HG03571 (cell line): ENCODE data around the gene AP1S3.
"Not testable (repeated sequence)": the region's sequence is repeated elsewhere in the genome, so short reads cannot be mapped to it uniquely, and the experiment has no call there.

Experiments used
- ATAC-seq: cut with Tn5 transposase; IDR thresholded peaks from one replicate; pipeline ENCODE4 v1.9.1; 2021; ENCODE audit not compliant: unreplicated experiment

The AP1S3 gene

GRCh38 chr2:223811757-223812156 is 25.6 kb downstream of the AP1S3 start:
- no peak for ATAC-seq

- no peak for ATAC-seq
These were observed 32.4 kb downstream of the AP1S3 start for GRCh38 chr2:223805008-223805407.

GRCh38 chr2:223801736-223802135 is 35.6 kb downstream of the AP1S3 start:
- no peak for ATAC-seq

- ATAC-seq: no peak
These were observed 36.5 kb downstream of the AP1S3 start for GRCh38 chr2:223800908-223801307.

GRCh38 chr2:223797811-223798721 is 39.3 kb downstream of the AP1S3 start:
- ATAC-seq: peak; percentile 99

GRCh38 chr2:223797037-223797436 is 40.3 kb downstream of the AP1S3 start:
- ATAC-seq: no peak

- ATAC-seq: no peak
These were observed 48.0 kb downstream of the AP1S3 start for GRCh38 chr2:223789423-223789822.

- ATAC-seq: no peak
These were observed 48.6 kb downstream of the AP1S3 start for GRCh38 chr2:223788826-223789225.

GRCh38 chr2:223788106-223788505 is 49.3 kb downstream of the AP1S3 start:
- ATAC-seq: not testable (repeated sequence)

- no peak for ATAC-seq
These were observed 50.0 kb downstream of the AP1S3 start for GRCh38 chr2:223787358-223787757.

GRCh38 chr2:223786943-223787342 is 50.4 kb downstream of the AP1S3 start:
- no peak for ATAC-seq

GRCh38 chr2:223786236-223786635 is 51.1 kb downstream of the AP1S3 start:
- no peak for ATAC-seq

GRCh38 chr2:223784221-223784772 is 53.1 kb downstream of the AP1S3 start:
- no peak for ATAC-seq

- no peak for ATAC-seq
These were observed 54.8 kb downstream of the AP1S3 start for GRCh38 chr2:223782629-223783028.

GRCh38 chr2:223781560-223781959 is 55.8 kb downstream of the AP1S3 start:
- ATAC-seq: no peak

- ATAC-seq: peak; percentile 67
These were observed 57.5 kb downstream of the AP1S3 start for GRCh38 chr2:223779877-223780276.

GRCh38 chr2:223774193-223774592 is 63.2 kb downstream of the AP1S3 start:
- ATAC-seq: no peak

- ATAC-seq: no peak
These were observed 65.0 kb downstream of the AP1S3 start for GRCh38 chr2:223772363-223772762.

GRCh38 chr2:223771475-223771874 is 65.9 kb downstream of the AP1S3 start:
- no peak for ATAC-seq

- no peak for ATAC-seq
These were observed 69.2 kb downstream of the AP1S3 start for GRCh38 chr2:223768179-223768578.

GRCh38 chr2:223767341-223767740 is 70.0 kb downstream of the AP1S3 start:
- no peak for ATAC-seq

GRCh38 chr2:223765221-223765785 is 72.1 kb downstream of the AP1S3 start:
- no peak for ATAC-seq
